Vagina (tissue), 2 donors: ENCODE measurements around the gene SSR1.

Experiments
- POLR2A ChIP-seq, 2 donors: fragments of 450-650 bp; IDR thresholded peaks; one replicate each; pipeline ENCODE4 v1.6.1; 2017; ENCODE audit warnings: antibody characterized with exemption in 2 of 2, mild to moderate bottlenecking in 2 of 2, moderate library complexity in 2 of 2
- POLR2AphosphoS5 ChIP-seq, 2 donors: sonication (generic); formaldehyde crosslinking; IDR thresholded peaks; one replicate each; pipeline ENCODE4 v1.9.0; 2017; ENCODE audit warnings: antibody characterized with exemption in 2 of 2, mild to moderate bottlenecking in 2 of 2, low read depth in 1 of 2; ENCODE audit not compliant: insufficient read depth in 1 of 2
- TF ChIP-seq, protein P1 (sequence below), 3 experiments: fragments of 450-650 bp in 2 of 3; fragments of 200-600 bp in 1 of 3; sonication (generic) in 1 of 3; IDR thresholded peaks; one replicate each; pipeline ENCODE4 v1.5.1; 2017 to 2019; ENCODE audit warnings: antibody characterized with exemption in 3 of 3, mild to moderate bottlenecking in 2 of 3, moderate library complexity in 2 of 3

DNA sequence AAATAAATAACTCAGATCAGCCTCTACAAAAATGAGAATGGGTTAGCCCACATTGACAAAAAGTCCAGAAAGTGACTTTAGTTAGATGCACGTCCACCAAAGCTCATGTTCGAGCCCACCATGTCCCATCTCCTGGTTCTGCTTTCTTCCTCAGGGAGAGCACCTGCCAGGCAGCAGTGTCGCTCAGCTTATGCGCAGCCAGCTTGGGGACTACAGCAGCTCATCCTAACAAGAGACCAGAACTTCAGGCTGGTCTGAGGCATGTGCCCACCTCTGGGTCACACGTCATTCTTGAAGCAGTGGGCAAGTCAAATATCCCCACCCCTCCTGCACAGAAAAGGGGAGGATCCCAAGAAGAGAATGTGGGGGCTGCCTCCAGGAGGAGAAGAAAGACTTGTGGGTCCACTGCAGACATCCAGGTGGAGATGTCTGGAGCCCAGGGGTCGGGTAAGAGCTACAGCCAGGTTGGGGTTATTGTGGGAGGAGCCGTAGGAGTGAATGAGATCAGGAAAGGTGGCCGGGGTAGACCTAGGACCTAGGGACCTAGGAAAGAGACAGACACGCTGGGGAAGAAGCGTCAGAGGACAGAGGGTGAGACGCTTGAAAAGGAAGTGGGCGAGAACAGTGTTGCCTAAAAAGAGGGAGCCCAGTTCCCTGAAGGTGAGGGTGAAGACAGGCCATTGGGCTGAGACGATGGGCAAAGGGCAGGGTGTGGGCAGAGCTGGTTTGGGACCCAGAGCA, 52.5 kb downstream of the SSR1 start:
- no peak for TF ChIP-seq POLR2A (IDR thresholded peaks at IDR 0.05)
- TF ChIP-seq, protein P1, sequence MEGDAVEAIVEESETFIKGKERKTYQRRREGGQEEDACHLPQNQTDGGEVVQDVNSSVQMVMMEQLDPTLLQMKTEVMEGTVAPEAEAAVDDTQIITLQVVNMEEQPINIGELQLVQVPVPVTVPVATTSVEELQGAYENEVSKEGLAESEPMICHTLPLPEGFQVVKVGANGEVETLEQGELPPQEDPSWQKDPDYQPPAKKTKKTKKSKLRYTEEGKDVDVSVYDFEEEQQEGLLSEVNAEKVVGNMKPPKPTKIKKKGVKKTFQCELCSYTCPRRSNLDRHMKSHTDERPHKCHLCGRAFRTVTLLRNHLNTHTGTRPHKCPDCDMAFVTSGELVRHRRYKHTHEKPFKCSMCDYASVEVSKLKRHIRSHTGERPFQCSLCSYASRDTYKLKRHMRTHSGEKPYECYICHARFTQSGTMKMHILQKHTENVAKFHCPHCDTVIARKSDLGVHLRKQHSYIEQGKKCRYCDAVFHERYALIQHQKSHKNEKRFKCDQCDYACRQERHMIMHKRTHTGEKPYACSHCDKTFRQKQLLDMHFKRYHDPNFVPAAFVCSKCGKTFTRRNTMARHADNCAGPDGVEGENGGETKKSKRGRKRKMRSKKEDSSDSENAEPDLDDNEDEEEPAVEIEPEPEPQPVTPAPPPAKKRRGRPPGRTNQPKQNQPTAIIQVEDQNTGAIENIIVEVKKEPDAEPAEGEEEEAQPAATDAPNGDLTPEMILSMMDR (IDR thresholded peaks at IDR 0.05): no peak
- no peak for TF ChIP-seq POLR2AphosphoS5 (IDR thresholded peaks at IDR 0.05; ENCODE audit: insufficient read depth in 1 of 2, low read depth in 1 of 2)
